ENCODE measurements around the gene GAPDH. TPM values are rescaled to one million over a fixed set of nuclear protein-coding genes. Genes with fewer than 3 reads are reported as not detected.

Gene GAPDH
- total RNA-seq, 4 donors from 2014 or later, result 1,060 to 2,185 (median 1,462) TPM

GRCh38 chr12:6546016-6546415 lies 11.7 kb downstream of the GAPDH start:
- TF ChIP-seq CTCF (IDR thresholded peaks at IDR 0.05), result no peak
- ATAC-seq (ENCODE audit: low FRiP score) (no peak), DNase-seq (ENCODE audit: low spot score) (no peak)

- no peak for TF ChIP-seq CTCF (IDR thresholded peaks at IDR 0.05)
- ATAC-seq (ENCODE audit: low FRiP score), result peak; percentile 1
- no peak for DNase-seq (ENCODE audit: low spot score)
Observed at GRCh38 chr12:6547566-6547965, 13.2 kb downstream of the GAPDH start.

GRCh38 chr12:6547987-6548386 lies 13.7 kb downstream of the GAPDH start:
- TF ChIP-seq CTCF (IDR thresholded peaks at IDR 0.05), result no peak
- DNase-seq (ENCODE audit: low spot score) (no peak), ATAC-seq (ENCODE audit: low FRiP score) (peak; percentile 41)

GRCh38 chr12:6548556-6548955 lies 14.2 kb downstream of the GAPDH start:
- ATAC-seq (ENCODE audit: low FRiP score) (no peak), DNase-seq (ENCODE audit: low spot score) (no peak)
- no peak for TF ChIP-seq CTCF (IDR thresholded peaks at IDR 0.05)

- DNase-seq (ENCODE audit: low spot score), result no peak
- ATAC-seq (ENCODE audit: low FRiP score), result peak; percentile 29
- no peak for TF ChIP-seq CTCF (IDR thresholded peaks at IDR 0.05)
Observed at GRCh38 chr12:6548966-6549683, 14.8 kb downstream of the GAPDH start.

- DNase-seq (ENCODE audit: low spot score) (no peak), ATAC-seq (ENCODE audit: low FRiP score) (no peak)
- TF ChIP-seq CTCF (IDR thresholded peaks at IDR 0.05), result no peak
Observed at GRCh38 chr12:6549684-6550151, 15.4 kb downstream of the GAPDH start.
